NCI-H2227 (cell line): ENCODE results near the gene COPE.
"Not testable (repeated sequence)": the region's sequence is repeated elsewhere in the genome, so short reads cannot be mapped to it uniquely, and the experiment has no call there.

Experiments
- DNase-seq: peaks from one replicate; lab custom pipeline; 2025; ENCODE audit not compliant: unreplicated experiment; lab: John Stamatoyannopoulos, UW

Gene COPE

DNA sequence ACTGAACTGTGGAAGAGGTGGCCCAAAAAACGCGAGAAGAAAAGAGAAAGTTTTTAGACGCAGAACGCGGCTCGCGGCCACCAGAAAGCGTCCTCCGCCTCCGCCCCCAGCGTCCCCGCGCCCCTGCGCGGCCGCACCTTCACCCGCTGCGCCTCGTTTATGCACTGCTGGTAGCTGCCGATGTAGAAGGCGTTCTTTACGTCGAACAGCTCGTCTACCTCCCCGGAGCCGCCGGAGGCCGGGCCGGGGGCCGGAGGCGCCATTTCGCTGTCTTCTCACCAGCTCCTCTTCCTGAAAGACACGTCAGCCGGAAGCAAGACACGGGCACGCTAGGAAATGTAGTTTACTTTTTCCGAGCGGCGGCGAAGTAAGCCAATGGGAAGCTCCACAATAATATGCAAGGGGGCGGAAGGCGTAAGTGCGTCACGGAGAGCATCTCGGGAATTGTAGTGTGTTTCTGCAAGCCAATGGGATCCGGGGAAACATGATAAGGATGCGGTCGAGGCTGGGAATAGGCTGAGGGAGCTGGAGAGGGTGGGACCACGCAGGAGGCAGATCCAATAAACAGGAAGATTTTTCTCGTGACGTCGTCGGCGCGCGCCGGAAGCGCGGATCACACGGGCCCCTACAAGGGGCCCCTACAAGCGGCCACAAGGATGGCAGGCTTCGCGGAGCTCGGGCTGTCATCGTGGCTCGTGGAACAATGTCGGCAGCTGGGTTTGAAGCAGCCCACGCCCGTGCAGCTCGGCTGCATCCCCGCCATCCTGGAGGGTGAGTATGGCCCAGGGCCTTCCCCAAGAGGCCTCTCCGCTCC, at the start of gene COPE, which contains the start of gene DDX49:
Gene COPE, minus strand, starts transcription at position 302 of the 814 bp plus-strand sequence. Its CDS starts 39 bp downstream, at position 263.
Gene DDX49, plus strand, starts transcription at position 630 of the 814 bp plus-strand sequence. Its CDS starts 27 bp downstream, at position 657.
- peak; percentile 96 for DNase-seq

DNA sequence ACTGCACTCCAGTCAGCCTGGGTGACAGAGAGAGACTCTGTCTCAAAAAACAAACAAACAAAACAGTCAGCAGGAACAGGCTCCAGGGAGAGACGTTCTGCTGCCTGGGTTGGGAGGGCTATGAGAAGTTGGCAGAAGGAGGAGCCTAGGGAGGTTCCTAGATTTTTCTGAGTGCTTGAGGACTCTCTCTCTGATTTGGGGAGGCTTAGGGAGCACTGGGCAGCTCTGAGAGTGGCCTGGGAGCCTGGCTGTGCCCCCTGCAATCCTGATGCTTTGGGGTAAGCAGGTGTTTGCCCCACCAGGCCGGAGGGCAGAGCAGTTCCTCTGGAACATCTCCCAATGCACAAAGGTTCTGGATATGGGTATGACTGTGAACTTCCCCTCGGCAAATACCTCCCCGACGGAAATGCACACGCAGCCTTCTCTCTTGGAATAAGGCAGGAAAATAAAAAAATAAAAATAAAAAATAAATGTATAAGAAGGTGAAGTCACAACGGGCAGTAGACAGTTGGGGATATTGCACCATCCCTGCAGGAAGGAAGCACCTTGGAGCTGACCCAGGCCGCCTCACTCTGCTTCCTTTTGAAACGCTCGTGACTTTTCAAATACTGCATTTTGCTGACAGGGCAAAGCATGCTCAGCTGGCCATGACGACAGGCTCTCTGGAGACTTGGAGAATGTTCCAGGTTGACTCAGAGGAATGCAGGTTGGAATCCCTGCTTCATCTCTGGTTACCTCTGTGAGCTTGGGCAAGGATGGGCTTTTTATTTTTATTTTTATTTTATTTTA, 48.4 kb upstream of the COPE start:
- no peak for DNase-seq

DNA sequence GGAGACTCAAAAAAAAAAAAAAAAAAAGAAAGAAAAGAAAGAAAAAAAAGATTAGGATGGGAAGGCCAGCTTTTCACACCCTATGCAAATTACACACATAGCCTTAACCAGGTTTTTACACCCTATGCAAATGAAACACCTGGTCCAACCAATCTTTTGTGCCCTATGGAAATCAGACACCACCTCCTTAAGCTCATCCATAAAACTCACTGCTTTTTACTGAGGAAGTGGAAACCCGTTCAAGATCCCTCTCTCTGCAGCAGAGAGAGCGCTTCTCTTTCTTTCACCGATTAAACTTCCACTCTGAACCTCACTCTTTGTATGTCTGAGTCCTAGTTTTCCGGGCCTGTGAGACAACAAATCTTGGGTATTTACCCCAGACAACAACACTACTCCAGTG, 47.1 kb upstream of the COPE start:
- no peak for DNase-seq

DNA sequence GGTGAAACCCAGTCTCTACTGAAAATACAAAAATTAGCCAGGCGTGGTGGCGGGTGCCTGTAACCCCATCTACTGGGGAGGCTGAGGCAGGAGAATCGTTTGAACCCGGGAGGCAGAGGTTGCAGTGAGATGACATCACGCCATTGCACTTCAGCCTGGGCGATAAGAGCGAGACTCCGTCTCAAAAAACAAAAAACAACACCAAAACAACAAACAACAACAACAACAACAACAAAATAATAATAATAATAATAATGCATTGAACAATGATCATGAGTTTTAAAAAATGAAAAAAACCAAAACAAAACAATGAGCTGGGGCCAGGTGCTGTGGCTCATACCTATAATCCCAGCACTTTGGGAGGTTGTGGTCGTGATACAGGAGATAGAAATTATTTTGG, 44.9 kb upstream of the COPE start:
- DNase-seq: no peak

DNA sequence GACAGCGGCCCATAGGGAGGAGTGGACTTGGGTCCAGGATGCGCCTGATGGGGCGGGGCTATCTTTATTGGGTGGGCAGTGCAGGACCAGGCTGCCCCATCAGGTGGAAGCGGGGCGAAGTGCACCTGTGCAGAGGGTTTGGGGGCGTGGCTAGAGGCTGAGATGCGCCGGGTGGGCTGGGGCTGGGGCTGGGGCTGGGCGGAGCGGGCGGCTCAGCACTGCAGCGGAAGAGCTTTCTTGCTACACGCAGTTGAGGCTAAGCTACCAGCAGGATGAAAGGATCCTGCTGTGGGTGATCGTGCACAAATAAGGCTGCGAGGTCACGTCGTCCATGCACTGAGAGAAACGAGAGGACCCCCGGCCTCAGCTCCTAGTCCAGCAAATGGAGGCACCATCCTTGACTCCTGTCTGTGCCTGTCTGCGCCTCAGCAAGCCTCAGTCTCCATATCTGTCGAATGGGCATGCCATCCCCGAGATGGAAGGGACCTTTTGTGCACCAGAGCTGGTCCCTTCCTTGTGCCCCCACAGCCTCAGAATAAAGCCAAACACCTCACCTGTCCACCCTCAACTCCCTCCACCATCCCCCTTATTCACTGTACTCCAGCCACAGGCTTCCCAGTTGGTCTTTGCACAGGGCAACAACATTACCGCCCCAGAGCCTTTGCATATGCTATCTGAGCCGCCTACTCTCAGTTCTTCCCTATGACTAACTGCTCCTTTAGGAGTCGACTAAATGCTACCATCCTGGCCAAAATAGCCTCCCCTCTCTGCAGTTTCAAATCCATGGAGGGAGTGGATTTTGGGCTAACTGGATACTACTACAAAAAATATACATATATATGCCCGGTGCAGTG, 42.8 kb upstream of the COPE start:
- no peak for DNase-seq

DNA sequence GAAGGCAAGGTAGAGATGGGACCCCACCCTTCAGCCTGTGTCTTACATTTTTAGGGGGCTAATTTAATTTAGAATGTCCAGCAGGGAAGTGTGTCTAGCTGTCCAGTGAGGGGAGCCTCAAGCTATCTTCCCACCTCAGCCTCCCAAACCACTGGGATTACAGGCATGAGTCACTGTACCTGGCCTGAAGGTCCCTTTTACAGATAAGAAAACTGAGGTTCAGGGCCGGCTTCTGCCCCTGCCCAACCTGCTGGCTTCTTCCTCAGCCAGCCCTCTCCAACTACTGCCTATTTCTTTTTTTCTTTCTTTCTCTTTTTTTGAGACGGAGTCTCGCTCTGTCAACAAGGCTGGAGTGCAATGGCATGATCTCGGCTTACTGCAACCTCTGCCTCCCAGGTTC, 41.2 kb upstream of the COPE start:
- DNase-seq: no peak

DNA sequence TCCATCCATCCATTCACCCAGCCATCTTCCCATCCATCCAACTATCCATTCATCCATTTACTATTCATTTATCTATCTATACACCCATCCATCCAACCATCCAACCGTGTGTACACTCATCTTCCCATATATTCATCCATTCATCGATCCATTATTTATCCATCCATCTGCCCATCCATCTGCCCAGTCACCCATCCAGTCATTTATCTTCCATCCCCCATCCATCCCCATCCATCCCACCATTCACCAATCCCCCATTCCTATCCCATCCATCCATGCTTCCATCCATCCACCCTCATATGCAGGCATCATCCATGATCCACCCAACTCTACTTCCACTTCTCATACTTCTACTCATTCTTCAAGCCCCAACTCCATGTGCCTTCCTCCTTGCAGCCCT, 35.9 kb upstream of the COPE start:
- no peak for DNase-seq

DNA sequence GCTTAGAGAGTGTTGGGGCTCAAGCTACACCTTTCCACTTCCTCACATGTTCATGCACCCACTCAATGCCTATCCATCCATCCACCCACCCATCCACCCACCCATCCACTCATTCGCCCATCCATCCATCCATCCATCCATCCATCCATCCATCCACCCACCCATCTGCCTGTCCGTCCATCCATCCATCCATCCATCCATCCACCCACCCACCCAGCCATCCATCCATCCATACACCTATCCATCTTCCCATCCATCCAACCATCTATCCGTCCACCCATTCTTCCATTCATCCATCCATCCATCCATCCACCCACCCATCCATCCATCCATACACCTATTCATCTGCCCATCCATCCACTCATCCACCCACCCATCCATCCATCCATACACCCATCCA, 34.9 kb upstream of the COPE start:
- no peak for DNase-seq

DNA sequence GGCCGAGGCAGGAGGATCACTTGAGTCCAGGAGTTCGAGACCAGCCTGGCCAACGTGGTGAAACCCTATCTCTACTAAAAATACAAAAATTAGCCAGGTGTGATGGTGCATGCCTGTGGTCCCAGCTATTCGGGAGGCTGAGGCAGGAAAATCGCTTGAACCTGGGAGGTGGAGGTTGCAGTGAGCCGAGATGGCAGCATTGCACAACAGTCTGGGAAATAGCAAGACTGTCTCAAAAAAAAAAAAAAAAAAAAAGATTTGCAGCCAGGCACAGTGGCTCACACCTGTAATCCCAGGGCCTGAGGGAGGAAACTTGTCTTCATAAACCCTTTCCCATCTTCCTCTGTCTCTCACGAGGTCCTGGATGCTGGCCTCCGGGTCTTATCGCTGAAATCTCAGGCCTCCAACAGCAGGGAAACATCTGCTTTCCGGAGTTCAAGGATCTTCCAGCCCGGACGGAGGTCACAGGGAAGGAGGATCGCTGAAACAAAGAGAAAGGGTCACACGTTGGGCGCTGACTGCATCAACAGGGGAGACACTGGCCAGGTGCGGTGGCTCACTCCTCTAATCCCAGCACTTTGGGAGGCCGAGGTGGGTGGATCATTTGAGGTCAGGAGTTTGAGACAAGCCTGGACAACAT, 33.3 kb upstream of the COPE start:
- DNase-seq: not testable (repeated sequence)

DNA sequence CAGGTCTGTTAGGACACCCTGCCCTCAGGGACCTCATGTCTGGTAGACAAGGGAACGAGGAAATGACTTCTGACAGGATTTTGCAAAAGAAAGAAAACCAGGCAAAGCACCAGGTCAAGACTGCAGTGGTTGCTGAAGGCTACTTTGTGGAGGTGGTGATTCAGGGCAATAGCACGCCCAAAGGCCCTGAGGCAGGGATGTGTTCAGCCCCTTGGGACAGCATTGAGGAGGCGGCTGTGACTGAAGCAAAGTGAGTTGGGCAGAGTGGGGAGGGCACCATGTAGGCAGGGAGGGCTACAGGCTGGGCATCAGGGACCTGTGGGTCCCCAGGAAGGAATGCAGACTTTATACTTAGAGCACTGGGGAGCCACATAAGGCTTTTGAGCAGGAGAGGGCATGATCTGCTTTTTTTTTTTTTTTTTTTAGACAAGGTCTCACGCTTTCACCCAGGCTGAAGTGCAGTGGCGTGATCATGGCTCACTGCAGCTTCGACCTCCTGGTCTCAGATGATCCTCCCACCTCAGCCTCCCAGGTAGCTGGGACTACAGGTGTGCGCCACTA, 32.6 kb upstream of the COPE start:
- DNase-seq: no peak

DNA sequence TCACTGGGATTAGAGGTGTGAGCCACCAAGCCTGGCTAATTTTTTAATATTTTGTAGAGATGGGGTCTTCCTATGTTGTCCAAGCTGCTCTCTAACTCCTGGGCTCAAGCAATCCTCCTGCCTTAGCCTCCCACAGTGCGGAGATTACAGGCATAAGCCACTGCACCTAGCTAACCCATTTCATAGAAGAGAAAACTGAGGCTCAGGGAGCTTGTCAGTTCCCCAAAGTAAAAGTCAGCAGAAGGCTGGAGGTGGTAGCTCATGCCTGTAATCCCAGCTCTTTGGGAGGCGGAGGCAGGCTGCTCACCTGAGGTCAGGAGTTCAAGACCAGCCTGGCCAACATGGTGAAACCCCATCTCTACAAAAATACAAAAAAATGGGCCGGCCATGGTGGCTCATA, 30.7 kb upstream of the COPE start:
- no peak for DNase-seq

DNA sequence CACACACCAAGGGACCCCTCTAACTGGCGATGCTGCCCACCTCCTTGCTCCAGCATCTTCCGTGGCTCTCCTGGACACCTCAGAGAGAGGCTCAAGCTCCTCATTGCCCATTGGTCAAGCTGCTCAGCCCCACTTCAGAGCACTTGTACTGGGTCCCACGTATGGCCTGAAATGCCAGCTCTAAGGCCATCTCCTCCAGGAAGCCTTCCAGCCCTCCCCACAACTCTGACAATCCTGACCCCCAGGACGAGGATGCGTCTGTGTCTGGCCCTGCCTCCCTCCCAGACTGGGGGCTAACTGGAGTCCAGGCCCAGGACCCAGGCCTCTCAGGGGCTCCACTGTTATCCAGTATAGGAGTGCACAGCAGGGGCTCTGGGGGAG, 29.8 kb upstream of the COPE start:
- DNase-seq: no peak

DNA sequence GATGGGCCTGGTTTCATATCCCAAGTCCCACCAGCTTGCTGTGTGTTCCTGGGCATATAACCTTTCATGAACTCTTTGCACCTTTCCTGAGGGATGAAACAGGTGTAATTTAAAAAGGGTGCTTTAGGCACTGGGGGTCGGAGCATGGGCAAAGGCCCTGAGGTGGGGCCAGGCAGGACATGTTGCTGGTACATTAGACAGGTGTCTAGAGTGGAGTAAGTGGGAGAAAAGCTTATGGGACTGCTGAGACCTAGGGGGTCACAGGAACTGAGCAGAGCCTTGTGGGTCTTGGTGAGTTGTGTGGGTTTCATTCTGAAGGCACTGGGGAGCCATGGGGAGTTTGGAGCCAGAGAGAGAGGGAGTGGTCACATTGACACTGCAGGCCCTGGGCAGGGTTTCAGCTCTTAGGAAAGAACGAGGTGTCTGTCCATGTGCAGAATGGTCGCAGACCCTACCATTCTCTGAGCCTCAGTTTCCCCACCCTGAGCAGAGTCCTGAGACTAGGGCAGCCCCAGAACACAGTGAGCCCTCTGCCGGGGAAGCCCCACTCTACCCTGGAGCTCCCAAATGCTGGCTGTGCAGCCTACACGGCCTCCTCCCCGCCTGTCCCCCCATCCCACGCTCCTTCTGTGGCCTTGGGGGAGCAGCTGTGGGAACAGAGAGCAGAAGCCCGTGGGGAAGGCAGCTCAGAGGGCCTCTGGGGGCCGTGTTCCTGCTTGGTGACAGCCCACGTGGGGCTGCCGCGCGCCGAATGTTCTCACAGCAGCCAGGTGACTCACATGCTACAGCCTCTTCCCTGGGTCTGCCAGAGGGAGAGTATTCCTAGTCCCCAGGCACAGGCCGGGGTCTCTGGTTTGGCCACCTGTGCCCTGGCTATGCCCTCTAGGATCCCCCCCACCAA, 29.1 kb upstream of the COPE start:
- no peak for DNase-seq

DNA sequence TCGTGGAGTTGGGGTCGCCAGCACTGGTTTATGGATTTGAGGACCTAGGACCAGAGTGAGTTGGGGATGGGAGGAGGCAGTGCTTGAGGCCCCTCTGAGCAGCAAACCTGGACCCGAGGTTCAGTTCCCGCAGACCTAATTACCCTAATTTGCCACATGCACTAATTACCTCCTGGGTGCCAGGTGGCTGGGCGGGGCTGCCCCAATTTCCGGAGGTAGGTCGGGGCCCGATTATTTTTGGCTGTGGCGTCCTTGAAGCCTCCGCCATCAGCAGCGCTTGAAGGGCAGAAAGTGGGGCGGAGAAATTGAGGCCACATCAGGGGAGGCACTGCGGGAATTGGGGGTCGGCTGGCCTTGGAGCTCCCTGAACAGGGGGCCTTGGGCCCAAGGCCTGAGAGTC, 27.7 kb upstream of the COPE start:
- DNase-seq: no peak

DNA sequence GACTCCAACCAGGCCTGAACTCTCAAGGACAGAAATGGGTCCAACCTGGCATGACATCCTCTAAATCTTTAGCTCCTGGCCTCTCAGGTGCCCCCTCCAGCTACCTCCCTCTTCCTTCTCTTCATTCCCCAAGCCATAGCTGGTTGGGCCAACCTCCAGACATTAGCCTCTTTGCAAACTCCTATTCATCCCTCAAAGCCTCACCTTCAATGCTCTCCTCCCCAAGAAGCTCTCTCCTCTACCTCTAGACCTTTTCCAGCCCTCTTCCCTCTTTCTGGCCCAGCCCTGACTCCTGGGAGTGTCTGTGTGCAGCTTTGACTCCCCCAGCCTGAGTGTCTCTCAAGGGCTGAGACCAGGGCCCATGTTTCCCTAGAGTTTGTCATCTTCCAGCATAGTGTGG, 27.1 kb upstream of the COPE start:
- no peak for DNase-seq

DNA sequence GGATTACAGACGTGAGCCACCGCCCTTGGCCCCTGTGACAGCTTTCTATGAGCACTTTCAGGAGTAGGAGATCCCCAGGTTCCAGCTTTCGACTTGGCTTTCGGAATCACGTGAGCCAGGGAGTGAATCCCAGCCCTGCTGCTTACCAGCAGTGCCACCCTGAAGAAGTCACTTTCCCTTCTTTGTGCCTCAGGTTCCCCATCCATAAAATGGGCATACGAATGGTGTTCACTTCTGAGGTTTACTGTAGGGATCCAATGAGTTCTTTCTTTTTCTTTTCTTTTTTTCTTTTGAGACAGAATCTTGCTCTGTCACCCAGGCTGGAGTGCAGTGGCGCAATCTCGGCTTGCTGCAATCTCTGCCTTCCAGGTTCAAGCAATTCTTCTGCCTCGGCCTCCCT, 26.1 kb upstream of the COPE start:
- no peak for DNase-seq

DNA sequence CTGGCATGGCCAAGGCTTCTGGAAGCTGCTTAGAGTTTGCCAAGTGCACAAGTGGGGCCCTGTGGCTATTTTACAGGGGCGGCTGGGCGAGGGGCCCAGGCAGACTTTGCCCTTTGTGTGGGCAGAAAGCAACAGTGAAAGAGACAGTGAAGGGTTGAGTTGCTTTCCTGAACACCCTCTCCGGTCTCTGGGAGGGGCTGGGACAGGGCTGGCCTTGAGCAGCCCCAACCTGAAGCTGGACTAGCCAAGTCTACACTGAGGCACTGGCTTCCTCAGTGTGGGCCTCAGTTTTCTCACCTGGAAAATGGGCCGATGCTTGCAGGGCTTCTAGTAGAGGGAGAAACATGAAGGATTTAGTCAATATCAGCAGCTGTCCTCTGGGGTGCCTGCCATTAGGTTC, 24.3 kb upstream of the COPE start:
- no peak for DNase-seq

DNA sequence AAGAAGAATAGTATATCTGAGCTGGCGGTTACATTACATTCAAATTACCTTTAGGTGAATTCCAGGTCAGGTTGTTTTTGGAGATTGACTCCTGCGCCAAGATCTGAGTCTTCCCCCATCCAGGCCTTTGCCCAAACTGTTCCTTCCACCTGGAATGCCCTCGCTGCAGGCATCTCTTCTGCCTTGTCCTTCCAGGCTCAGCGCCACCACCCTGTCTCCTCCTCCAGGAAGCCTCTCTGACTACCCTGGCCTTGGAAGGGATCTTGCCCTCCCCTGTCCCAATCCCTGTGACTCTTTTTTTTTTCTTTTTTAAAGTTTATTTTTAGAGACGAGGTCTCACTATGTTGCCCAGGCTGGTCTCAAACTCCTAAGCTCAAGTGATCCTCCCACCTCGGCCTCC, 23.5 kb upstream of the COPE start:
- no peak for DNase-seq

DNA sequence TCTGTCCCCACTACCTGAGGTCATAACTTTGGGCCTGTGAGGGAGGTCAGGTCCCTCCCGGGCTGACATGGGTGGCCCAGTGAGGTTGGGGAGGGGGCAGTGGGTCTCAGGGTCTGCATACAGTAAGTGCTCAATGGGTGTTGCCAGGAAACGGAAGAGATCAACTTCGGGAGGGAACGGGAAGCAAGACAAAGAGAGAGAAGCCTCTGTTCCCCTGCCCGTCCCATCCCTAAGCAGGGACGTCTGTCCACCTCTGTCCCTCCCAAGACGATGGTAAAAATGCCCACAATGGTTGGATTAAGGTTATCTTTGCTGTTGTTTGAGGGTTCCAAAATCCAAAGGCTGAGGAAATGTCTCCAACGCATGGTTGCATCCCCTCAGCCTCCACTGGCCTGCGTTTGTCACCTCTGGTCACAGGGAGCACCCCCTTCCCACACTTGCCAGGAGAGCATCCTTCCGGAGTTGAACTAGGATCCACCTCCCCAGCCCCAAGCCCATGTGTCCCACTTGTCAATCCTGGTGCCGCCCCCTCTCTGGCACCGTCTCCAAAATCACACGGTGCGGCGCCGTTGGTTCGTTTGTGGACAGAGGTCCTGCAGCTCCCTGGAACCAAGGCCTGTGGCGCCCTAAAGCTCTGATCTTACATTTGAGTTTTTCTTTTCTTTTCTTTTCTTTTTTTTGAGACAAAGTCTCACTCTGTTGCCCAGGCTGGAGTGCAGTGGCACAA, 22.6 kb upstream of the COPE start:
- no peak for DNase-seq
